H9 (cell line): ENCODE measurements around the gene NEDD4. TPM values are rescaled to one million over a fixed set of nuclear protein-coding genes. Genes with fewer than 3 reads are reported as not detected.
A peak's percentile ranks its signal among the peaks of the same experiment; 100 is the strongest.

ENCODE experiments used
- DNase-seq: peaks from one replicate; pipeline ENCODE4 v3.0.0-alpha.2; 2017
- H2AFZ ChIP-seq: one replicate; pipeline ENCODE4 v1.6.1; 2013; ENCODE audit warnings: mild to moderate bottlenecking, low read length, control low read depth, moderate library complexity
- H2AK5ac ChIP-seq: 2 replicates; pipeline ENCODE4 v1.6.1; 2013; ENCODE audit warnings: low read length, control low read depth, mixed read lengths; ENCODE audit not compliant: insufficient read length
- H2BK120ac ChIP-seq: one replicate; pipeline ENCODE4 v1.6.1; 2013; ENCODE audit warnings: low read depth, mild to moderate bottlenecking, low read length, control low read depth, inconsistent platforms; ENCODE audit not compliant: poor library complexity, severe bottlenecking
- H2BK12ac ChIP-seq: 2 replicates; pipeline ENCODE4 v1.6.1; 2013; ENCODE audit warnings: low read length, control low read depth, mixed read lengths, low read depth; ENCODE audit not compliant: insufficient read length
- H2BK15ac ChIP-seq: 2 replicates; pipeline ENCODE4 v1.6.1; 2013; ENCODE audit warnings: low read depth, low read length, control low read depth
- H2BK20ac ChIP-seq: one replicate; pipeline ENCODE4 v1.6.1; 2013; ENCODE audit warnings: low read depth, mild to moderate bottlenecking, low read length, control low read depth, inconsistent platforms; ENCODE audit not compliant: poor library complexity, severe bottlenecking
- H2BK5ac ChIP-seq: 2 replicates; pipeline ENCODE4 v1.6.1; 2013; ENCODE audit warnings: low read length, control low read depth, mixed read lengths; ENCODE audit not compliant: insufficient read length
- H3K14ac ChIP-seq: 2 replicates; pipeline ENCODE4 v1.6.1; 2013; ENCODE audit warnings: low read length, control low read depth; ENCODE audit not compliant: insufficient read depth
- H3K18ac ChIP-seq: 2 replicates; pipeline ENCODE4 v1.6.1; 2013; ENCODE audit warnings: low read depth, mild to moderate bottlenecking, mixed read lengths, low read length, control low read depth; ENCODE audit not compliant: insufficient read length
- H3K23ac ChIP-seq: 2 replicates; pipeline ENCODE4 v1.6.1; 2013; ENCODE audit warnings: low read length, control low read depth, mixed read lengths, low read depth; ENCODE audit not compliant: insufficient read length
- H3K23me2 ChIP-seq: 2 replicates; pipeline ENCODE4 v1.6.1; 2013; ENCODE audit warnings: low read depth, mild to moderate bottlenecking, mixed read lengths, low read length, control low read depth; ENCODE audit not compliant: insufficient read length, poor library complexity, severe bottlenecking
- H3K27ac ChIP-seq: 2 replicates; pipeline ENCODE4 v1.5.1; 2013; ENCODE audit warnings: low read length, control low read depth, mixed read lengths, low read depth; ENCODE audit not compliant: insufficient read length
- H3K27me3 ChIP-seq: 2 replicates; pipeline ENCODE4 v1.6.1; 2013; ENCODE audit warnings: low read length, control low read depth, inconsistent platforms; ENCODE audit not compliant: insufficient read depth
- H3K4ac ChIP-seq: 2 replicates; pipeline ENCODE4 v1.6.1; 2013; ENCODE audit warnings: low read depth, mild to moderate bottlenecking, control low read depth, inconsistent platforms, low read length, moderate library complexity
- H3K4me1 ChIP-seq: 2 replicates; pipeline ENCODE4 v1.6.1; 2013; ENCODE audit warnings: low read length, control low read depth, inconsistent platforms; ENCODE audit not compliant: insufficient read depth
- H3K4me2 ChIP-seq: 2 replicates; pipeline ENCODE4 v1.6.1; 2013; ENCODE audit warnings: low read length, control low read depth, mixed read lengths; ENCODE audit not compliant: insufficient read length, insufficient read depth
- H3K56ac ChIP-seq: 2 replicates; pipeline ENCODE4 v1.6.1; 2013; ENCODE audit warnings: low read depth, mild to moderate bottlenecking, mixed read lengths, low read length, control low read depth; ENCODE audit not compliant: insufficient read length
- H3K79me1 ChIP-seq: 2 replicates; pipeline ENCODE4 v1.6.1; 2013; ENCODE audit warnings: low read depth, mild to moderate bottlenecking, moderate library complexity, low read length, control low read depth, inconsistent platforms; ENCODE audit not compliant: insufficient read depth, poor library complexity, severe bottlenecking
- H3K79me2 ChIP-seq: 2 replicates; pipeline ENCODE4 v1.6.1; 2013; ENCODE audit warnings: low read length, control low read depth, inconsistent platforms; ENCODE audit not compliant: insufficient read depth
- H3K9ac ChIP-seq: 2 replicates; pipeline ENCODE4 v1.6.1; 2013; ENCODE audit warnings: low read length, control low read depth, mixed read lengths; ENCODE audit not compliant: insufficient read length; ENCODE audit errors: extremely low read depth
- H3K9me3 ChIP-seq: one replicate; pipeline ENCODE4 v1.6.1; 2013; ENCODE audit warnings: low read depth, low read length, inconsistent platforms; ENCODE audit not compliant: control insufficient read depth
- H3T11ph ChIP-seq: one replicate; pipeline ENCODE4 v1.6.1; 2013; ENCODE audit warnings: mild to moderate bottlenecking, low read length, control low read depth, inconsistent platforms
- H4K20me1 ChIP-seq: one replicate; pipeline ENCODE4 v1.6.1; 2013; ENCODE audit not compliant: control insufficient read depth, insufficient read length, insufficient read depth
- H4K5ac ChIP-seq: 2 replicates; pipeline ENCODE4 v1.6.1; 2013; ENCODE audit warnings: low read depth, mild to moderate bottlenecking, mixed read lengths, low read length, control low read depth; ENCODE audit not compliant: insufficient read length
- H4K8ac ChIP-seq: replicated peaks from 2 replicates; pipeline ENCODE4 v1.6.1; 2013; ENCODE audit warnings: low read length, control low read depth, mixed read lengths, low read depth; ENCODE audit not compliant: insufficient read length
- H4K91ac ChIP-seq: 2 replicates; pipeline ENCODE4 v1.6.1; 2013; ENCODE audit warnings: low read depth, mild to moderate bottlenecking, moderate library complexity, mixed read lengths, low read length, control low read depth; ENCODE audit not compliant: insufficient read length
- H3K27ac Mint-ChIP-seq, 3 experiments: 2 replicates in 2 of 3; 3 replicates in 1 of 3; pipeline ENCODE4 v1.8.0; 2020 to 2021; ENCODE audit warnings: mixed read lengths in 3 of 3, mild to moderate bottlenecking in 1 of 3, moderate library complexity in 1 of 3
- H3K27me3 Mint-ChIP-seq: 2 replicates; pipeline ENCODE4 v1.8.0; 2021; ENCODE audit warnings: low read depth, mild to moderate bottlenecking, moderate library complexity, mixed read lengths
- H3K36me3 Mint-ChIP-seq, 3 experiments: 2 replicates in 2 of 3; 3 replicates in 1 of 3; pipeline ENCODE4 v1.8.0; 2020 to 2021; ENCODE audit warnings: low read depth in 3 of 3, mixed read lengths in 3 of 3; ENCODE audit not compliant: insufficient read depth in 1 of 3
- H3K4me1 Mint-ChIP-seq, 2 experiments: 2 replicates each; pipeline ENCODE4 v1.8.0; 2020; ENCODE audit warnings: mixed read lengths in 2 of 2
- H3K4me3 Mint-ChIP-seq, 2 experiments: 2 replicates in 1 of 2; 3 replicates in 1 of 2; pipeline ENCODE4 v1.8.0; 2020 to 2021; ENCODE audit warnings: mild to moderate bottlenecking in 2 of 2, mixed read lengths in 2 of 2, moderate library complexity in 1 of 2
- H3K9me3 Mint-ChIP-seq, 2 experiments: 2 replicates in 1 of 2; 3 replicates in 1 of 2; pipeline ENCODE4 v1.8.0; 2020; ENCODE audit warnings: mild to moderate bottlenecking in 2 of 2, mixed read lengths in 2 of 2, moderate library complexity in 1 of 2
- WGBS: extraction: QIAGEN DNeasy Blood & Tissue Kit; methylation state at CpG from one replicate; pipeline ENCODE4 v1.1.7; 2013; ENCODE audit warnings: missing lambda C conversion rate, low lambda C conversion rate, mixed read lengths; ENCODE audit not compliant: insufficient read length; ENCODE audit errors: extremely low coverage; 5-methylcytosine and 5-hydroxymethylcytosine counted together
- total RNA-seq: library from RNA; stranded (reverse); gene quantifications from 2 replicates; pipeline ENCODE4 v1.2.1, GENCODE V29; 2021
- TF ChIP-seq, protein P1 (sequence below): fragments of 200-600 bp; sonication (generic); conservative IDR thresholded peaks from 3 replicates; pipeline ENCODE4 v1.8.0; 2021; ENCODE audit warnings: antibody characterized with exemption, mild to moderate bottlenecking

The NEDD4 gene
- total RNA-seq, 1 experiment from 2014 or later = 9.6 TPM

DNA sequence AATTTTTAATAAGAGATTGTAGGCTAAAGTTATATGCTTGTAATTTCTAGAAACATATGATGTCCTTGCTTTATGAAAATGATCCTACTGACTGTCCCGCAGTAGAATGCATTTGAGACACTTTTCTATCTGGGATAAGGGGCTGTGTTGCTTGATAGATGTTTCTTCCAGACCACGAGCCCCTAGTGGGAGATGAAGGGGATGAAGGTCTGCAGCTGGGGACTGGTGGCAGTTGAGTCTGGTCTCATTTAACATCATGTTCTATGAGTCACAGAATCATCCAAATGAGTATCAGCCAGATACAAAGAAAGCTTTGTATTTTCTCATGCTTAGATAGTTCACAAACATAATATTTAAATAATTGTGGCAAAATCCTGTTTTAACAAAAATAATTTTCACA, 166.2 kb downstream of the NEDD4 start:
- TF ChIP-seq, protein P1, sequence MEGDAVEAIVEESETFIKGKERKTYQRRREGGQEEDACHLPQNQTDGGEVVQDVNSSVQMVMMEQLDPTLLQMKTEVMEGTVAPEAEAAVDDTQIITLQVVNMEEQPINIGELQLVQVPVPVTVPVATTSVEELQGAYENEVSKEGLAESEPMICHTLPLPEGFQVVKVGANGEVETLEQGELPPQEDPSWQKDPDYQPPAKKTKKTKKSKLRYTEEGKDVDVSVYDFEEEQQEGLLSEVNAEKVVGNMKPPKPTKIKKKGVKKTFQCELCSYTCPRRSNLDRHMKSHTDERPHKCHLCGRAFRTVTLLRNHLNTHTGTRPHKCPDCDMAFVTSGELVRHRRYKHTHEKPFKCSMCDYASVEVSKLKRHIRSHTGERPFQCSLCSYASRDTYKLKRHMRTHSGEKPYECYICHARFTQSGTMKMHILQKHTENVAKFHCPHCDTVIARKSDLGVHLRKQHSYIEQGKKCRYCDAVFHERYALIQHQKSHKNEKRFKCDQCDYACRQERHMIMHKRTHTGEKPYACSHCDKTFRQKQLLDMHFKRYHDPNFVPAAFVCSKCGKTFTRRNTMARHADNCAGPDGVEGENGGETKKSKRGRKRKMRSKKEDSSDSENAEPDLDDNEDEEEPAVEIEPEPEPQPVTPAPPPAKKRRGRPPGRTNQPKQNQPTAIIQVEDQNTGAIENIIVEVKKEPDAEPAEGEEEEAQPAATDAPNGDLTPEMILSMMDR = peak; percentile 35; the same call in 2 of the 3 replicates
- Histone ChIP-seq H3K27me3 (no peaks in the 10 kb centered on the region), H4K20me1 (no peaks in the 10 kb centered on the region)

More for the DNA sequence above, 166.2 kb downstream of the NEDD4 start:
- Mint-ChIP-seq H3K4me3 (no peak overlapping the region), H3K9me3 (no peaks in the 10 kb centered on the region), H3K4me1 (no peaks in the 10 kb centered on the region), H3K27ac (no peak overlapping the region), H3K36me3 (no peaks in the 10 kb centered on the region; a peak in 1 of 7 replicates), H3K27me3 (no peaks in the 10 kb centered on the region)
- no peak overlapping the region for H3T11ph ChIP-seq
- no peak overlapping the region for H3K23ac ChIP-seq
- H2BK120ac ChIP-seq = no peak overlapping the region
- no peak overlapping the region for H3K9ac ChIP-seq
- H2BK12ac ChIP-seq = no peak overlapping the region
- H2BK20ac ChIP-seq = no peak overlapping the region
- H4K91ac ChIP-seq = no peak overlapping the region
- H3K23me2 ChIP-seq = no peaks in the 10 kb centered on the region
- no peak overlapping the region for H2AFZ ChIP-seq
- WGBS = no CpG with 5 or more reads among the region's 2 CpGs
- DNase-seq = no peak
- H3K9me3 ChIP-seq = no peaks in the 10 kb centered on the region
- H2BK5ac ChIP-seq = no peak overlapping the region
- no peak overlapping the region for H3K18ac ChIP-seq
- no peaks in the 10 kb centered on the region for H3K79me1 ChIP-seq
- no peak overlapping the region for H3K27ac ChIP-seq
- H2AK5ac ChIP-seq = no peak overlapping the region
- no peak overlapping the region for H4K5ac ChIP-seq
- H3K56ac ChIP-seq = no peak overlapping the region
- no peak overlapping the region for H3K4me2 ChIP-seq
- H3K4ac ChIP-seq = no peak overlapping the region
- H4K8ac ChIP-seq = no peak overlapping the region
- no peaks in the 10 kb centered on the region for H3K4me1 ChIP-seq
- no peak overlapping the region for H3K14ac ChIP-seq
- no peak overlapping the region for H2BK15ac ChIP-seq
- no peaks in the 10 kb centered on the region for H3K79me2 ChIP-seq
